Measurements from ENCODE around the gene SPIRE1.
"Not testable (repeated sequence)": the region's sequence is repeated elsewhere in the genome, so short reads cannot be mapped to it uniquely, and the experiment has no call there.

- TF ChIP-seq CTCF, POLR2A (IDR thresholded peaks at IDR 0.05): not testable (repeated sequence)
These were observed 247.2 kb downstream of the SPIRE1 start for GRCh38 chr18:12410747-12411146.
